ENCODE measurements around the gene NTHL1. TPM values are rescaled to one million over a fixed set of nuclear protein-coding genes. Genes with fewer than 3 reads are reported as not detected.
A peak's percentile ranks its signal among the peaks of the same experiment; 100 is the strongest.

The NTHL1 gene
- total RNA-seq, 4 donors from 2014 or later: 7.8 to 26.0 (median 10.0) TPM

GRCh38 chr16:1991135-1991551 lies 56.5 kb downstream of the NTHL1 start:
- Histone ChIP-seq H3K4me3 (peak overlapping the region; percentile 14 to 58 (median 34)), H3K9me3 (peaks cover 0 to 6% (median 0%) of the 10 kb centered on the region in 3 donors), H3K27ac (peak overlapping the region in 3 of 4 donors; percentile 32 to 65 (median 55)), H3K4me1 (peaks cover 26 to 61% (median 33%) of the 10 kb centered on the region in 3 donors), H3K36me3 (peaks cover 0 to 13% (median 0%) of the 10 kb centered on the region in 3 donors), H3K27me3 (peaks cover 12 to 48% (median 21%) of the 10 kb centered on the region in 4 donors)
- intact Hi-C loops (cut with DNase I): no loop called here
- WGBS, 2 donors: 4 to 5% methylated on average over 8 to 12 of the region's 18 CpGs
- no peak for DNase-seq
- TF ChIP-seq, protein P1, sequence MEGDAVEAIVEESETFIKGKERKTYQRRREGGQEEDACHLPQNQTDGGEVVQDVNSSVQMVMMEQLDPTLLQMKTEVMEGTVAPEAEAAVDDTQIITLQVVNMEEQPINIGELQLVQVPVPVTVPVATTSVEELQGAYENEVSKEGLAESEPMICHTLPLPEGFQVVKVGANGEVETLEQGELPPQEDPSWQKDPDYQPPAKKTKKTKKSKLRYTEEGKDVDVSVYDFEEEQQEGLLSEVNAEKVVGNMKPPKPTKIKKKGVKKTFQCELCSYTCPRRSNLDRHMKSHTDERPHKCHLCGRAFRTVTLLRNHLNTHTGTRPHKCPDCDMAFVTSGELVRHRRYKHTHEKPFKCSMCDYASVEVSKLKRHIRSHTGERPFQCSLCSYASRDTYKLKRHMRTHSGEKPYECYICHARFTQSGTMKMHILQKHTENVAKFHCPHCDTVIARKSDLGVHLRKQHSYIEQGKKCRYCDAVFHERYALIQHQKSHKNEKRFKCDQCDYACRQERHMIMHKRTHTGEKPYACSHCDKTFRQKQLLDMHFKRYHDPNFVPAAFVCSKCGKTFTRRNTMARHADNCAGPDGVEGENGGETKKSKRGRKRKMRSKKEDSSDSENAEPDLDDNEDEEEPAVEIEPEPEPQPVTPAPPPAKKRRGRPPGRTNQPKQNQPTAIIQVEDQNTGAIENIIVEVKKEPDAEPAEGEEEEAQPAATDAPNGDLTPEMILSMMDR (IDR thresholded peaks at IDR 0.05): no peak
- peak in 1 of 4 donors; percentile 45 for TF ChIP-seq POLR2A (IDR thresholded peaks at IDR 0.05)

GRCh38 chr16:1990351-1991134 lies 57.1 kb downstream of the NTHL1 start:
- H3K4me1 ChIP-seq: peaks cover 29 to 66% (median 36%) of the 10 kb centered on the region in 3 donors
- peaks cover 0 to 6% (median 0%) of the 10 kb centered on the region in 3 donors for H3K9me3 ChIP-seq
- intact Hi-C loops (cut with DNase I): no loop called here
- H3K27me3 ChIP-seq: peaks cover 12 to 48% (median 21%) of the 10 kb centered on the region in 4 donors
- no peak for DNase-seq
- WGBS, 2 donors: 3 to 10% methylated on average over 2 to 11 of the region's 50 CpGs
- H3K27ac ChIP-seq: peak overlapping the region in 3 of 4 donors; percentile 6 to 65 (median 23)
- TF ChIP-seq, protein P1 (IDR thresholded peaks at IDR 0.05): no peak
- TF ChIP-seq POLR2A (IDR thresholded peaks at IDR 0.05): peak in 1 of 4 donors; percentile 53
- peak overlapping the region; percentile 6 to 58 (median 32) for H3K4me3 ChIP-seq
- peaks cover 0 to 18% (median 3%) of the 10 kb centered on the region in 3 donors for H3K36me3 ChIP-seq

DNA sequence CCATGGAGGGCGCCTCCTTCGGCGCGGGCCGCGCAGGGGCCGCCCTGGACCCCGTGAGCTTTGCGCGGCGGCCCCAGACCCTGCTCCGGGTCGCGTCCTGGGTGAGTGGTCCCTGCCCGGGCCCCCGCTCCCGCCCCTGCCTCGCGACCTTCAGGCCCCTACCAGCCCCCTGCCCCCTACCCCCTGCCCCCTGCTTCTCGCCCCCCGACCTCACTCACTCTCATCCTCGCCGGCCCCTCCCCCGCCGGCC lies 57.6 kb downstream of the NTHL1 start:
- WGBS, 2 donors: no CpG with 5 or more reads among the region's 25 CpGs
- H3K27ac ChIP-seq: no peak overlapping the region
- peaks cover 34 to 71% (median 41%) of the 10 kb centered on the region in 3 donors for H3K4me1 ChIP-seq

More for the DNA sequence above, 57.6 kb downstream of the NTHL1 start:
- peaks cover 12 to 48% (median 21%) of the 10 kb centered on the region in 4 donors for H3K27me3 ChIP-seq
- DNase-seq: no peak
- peaks cover 0 to 6% (median 0%) of the 10 kb centered on the region in 3 donors for H3K9me3 ChIP-seq
- TF ChIP-seq POLR2A (IDR thresholded peaks at IDR 0.05): no peak
- TF ChIP-seq, protein P1 (IDR thresholded peaks at IDR 0.05): no peak
- H3K36me3 ChIP-seq: peaks cover 0 to 19% (median 3%) of the 10 kb centered on the region in 3 donors
- intact Hi-C loops (cut with DNase I): no loop called here
- H3K4me3 ChIP-seq: peak overlapping the region; percentile 6 to 58 (median 32)

Small RNA genes within 50 kb of the gene (small RNA-seq; reads per million reads assigned to genes)
- 0 to 0.82 (median 0.44) reads per million in 4 donors for gene MIR1225
- 0 reads per million in 4 donors for gene RN7SL219P

Other genes starting within 250 kb of the NTHL1 start
- 10 to 100 TPM; 30.6 to 56.5 (median 43.4) TPM for gene HAGH, start 221.0 kb downstream of the NTHL1 start, total RNA-seq
- gene FAHD1, start 220.6 kb downstream of the NTHL1 start, total RNA-seq: 10 to 100 TPM; 34.3 to 52.3 (median 46.9) TPM
- under 1 TPM in 1 of 4 donors, not detected in 3; 0.76 TPM for gene MEIOB, start 175.7 kb downstream of the NTHL1 start, total RNA-seq
- 1 to 10 TPM; 1.6 to 9.9 (median 6.3) TPM for gene HS3ST6, start 129.4 kb downstream of the NTHL1 start, total RNA-seq
- gene MSRB1, start 104.6 kb downstream of the NTHL1 start, total RNA-seq: 10 to 100 TPM; 20.1 to 36.4 (median 21.0) TPM
- gene RPL3L, start 93.1 kb downstream of the NTHL1 start, total RNA-seq: not detected
- gene NDUFB10, start 88.3 kb downstream of the NTHL1 start, total RNA-seq: 100 to 1,000 TPM; 172 to 215 (median 189) TPM
- gene RPS2, start 83.0 kb downstream of the NTHL1 start, total RNA-seq: 1,000 to 10,000 TPM; 1,980 to 2,837 (median 2,292) TPM
- gene RNF151, start 81.0 kb downstream of the NTHL1 start, total RNA-seq: not detected
- 10 to 100 TPM; 32.7 to 48.2 (median 36.7) TPM for gene TBL3, start 75.8 kb downstream of the NTHL1 start, total RNA-seq
- 1 to 10 TPM in 2 of 4 donors, under 1 TPM in 2; 0.38 to 4.2 (median 1.8) TPM for gene NOXO1, start 66.4 kb downstream of the NTHL1 start, total RNA-seq
- gene GFER, start 63.6 kb downstream of the NTHL1 start, total RNA-seq: 10 to 100 TPM in 2 of 4 donors, 1 to 10 TPM in 2; 5.6 to 30.4 (median 13.6) TPM
- 1 to 10 TPM in 2 of 4 donors, under 1 TPM in 1, not detected in 1; 0.38 to 1.0 (median 1.0) TPM for gene SYNGR3, start 57.9 kb downstream of the NTHL1 start, total RNA-seq
- 10 to 100 TPM; 31.3 to 56.1 (median 40.9) TPM for gene ZNF598, start 38.0 kb downstream of the NTHL1 start, total RNA-seq
- under 1 TPM in 1 of 4 donors, not detected in 3; 0.48 TPM for gene NPW, start 28.0 kb downstream of the NTHL1 start, total RNA-seq
- gene NHERF2, start 20.9 kb downstream of the NTHL1 start, total RNA-seq: 10 to 100 TPM; 11.6 to 31.7 (median 16.5) TPM
- gene TSC2, start 151 bp upstream of the NTHL1 start, total RNA-seq: 10 to 100 TPM; 22.8 to 79.7 (median 41.2) TPM
- 100 to 1,000 TPM in 1 of 4 donors, 10 to 100 TPM in 3; 34.1 to 123 (median 64.1) TPM for gene PKD1, start 88.1 kb upstream of the NTHL1 start, total RNA-seq
- gene RAB26, start 100.8 kb upstream of the NTHL1 start, total RNA-seq: 1 to 10 TPM in 2 of 4 donors, under 1 TPM in 2; 0.26 to 4.2 (median 0.99) TPM
- 10 to 100 TPM; 46.9 to 79.6 (median 73.2) TPM for gene TRAF7, start 107.9 kb upstream of the NTHL1 start, total RNA-seq
- gene CASKIN1, start 148.8 kb upstream of the NTHL1 start, total RNA-seq: under 1 TPM in 2 of 4 donors, not detected in 2; 0.04 to 0.38 TPM
- 10 to 100 TPM; 33.1 to 48.8 (median 42.8) TPM for gene MLST8, start 157.6 kb upstream of the NTHL1 start, total RNA-seq
- gene BRICD5, start 163.0 kb upstream of the NTHL1 start, total RNA-seq: 1 to 10 TPM in 3 of 4 donors, not detected in 1; 1.1 to 2.0 (median 1.6) TPM
- 10 to 100 TPM in 1 of 4 donors, 1 to 10 TPM in 3; 5.5 to 14.2 (median 7.4) TPM for gene PGP, start 167.0 kb upstream of the NTHL1 start, total RNA-seq
- 10 to 100 TPM; 16.8 to 25.6 (median 19.2) TPM for gene E4F1, start 175.8 kb upstream of the NTHL1 start, total RNA-seq
- gene DNASE1L2, start 188.6 kb upstream of the NTHL1 start, total RNA-seq: under 1 TPM in 3 of 4 donors, not detected in 1; 0.38 to 0.61 (median 0.57) TPM
- 10 to 100 TPM; 38.6 to 50.7 (median 42.6) TPM for gene ECI1, start 203.8 kb upstream of the NTHL1 start, total RNA-seq
- gene RNPS1, start 220.3 kb upstream of the NTHL1 start, total RNA-seq: 100 to 1,000 TPM in 3 of 4 donors, 10 to 100 TPM in 1; 93.0 to 125 (median 114) TPM